GM12878 (cell line): ENCODE measurements around the gene SLC4A8. TPM values are rescaled to one million over a fixed set of nuclear protein-coding genes. Genes with fewer than 3 reads are reported as not detected.
"Not testable (repeated sequence)": the region's sequence is repeated elsewhere in the genome, so short reads cannot be mapped to it uniquely, and the experiment has no call there.

Experiments
- ATAC-seq: fragments of 200-7000 bp; cut with Tn5 transposase; 3 replicates; pipeline ENCODE4 v1.9.1; 2020; ENCODE audit warnings: mild to moderate bottlenecking, moderate library complexity
- BruUV-seq: library from RNA; stranded (reverse); fragments of 400-500 nt; replicated peaks from 2 replicates; lab custom pipeline; 2021; lab: Mats Ljungman, UMichigan
- CTCF ChIA-PET: fragments of 300-600 bp; sonication (Branson Sonifier 250); formaldehyde crosslinking; extraction: SDS; loops from one replicate; lab custom pipeline; 2021; ENCODE audit warnings: inconsistent platforms; lab: Yijun Ruan, JAX
- POLR2A ChIA-PET: fragments of 350-600 bp; formaldehyde crosslinking; extraction: SDS; loops from one replicate; lab custom pipeline; 2021; ENCODE audit warnings: inconsistent platforms; lab: Charles Lee
- RAD21 ChIA-PET: fragments of 300-600 bp; sonication (Branson Sonifier 250); formaldehyde crosslinking; loops from one replicate; lab custom pipeline; 2023; ENCODE audit warnings: antibody characterized with exemption; ENCODE audit not compliant: unreplicated experiment; lab: Charles Lee
- SMC1A ChIA-PET: fragments of 300-600 bp; sonication (Branson Sonifier 250); formaldehyde crosslinking; loops from one replicate; lab custom pipeline; 2023; ENCODE audit not compliant: unreplicated experiment, uncharacterized antibody; lab: Charles Lee
- DNase-seq: peaks from one replicate; pipeline ENCODE4 v3.0.0-alpha.2; 2011; ENCODE audit warnings: low read depth, low spot score
- FAIRE-seq: peaks from 3 replicates; lab custom pipeline; 2011; peaks lifted over from hg19 to GRCh38; lab: Jason Lieb, UNC
- H2AFZ ChIP-seq: 2 replicates; pipeline ENCODE4 v1.6.0; 2011; ENCODE audit warnings: low read depth, low read length, control low read depth; ENCODE audit not compliant: control insufficient read depth
- H3K27ac ChIP-seq: 2 replicates; pipeline ENCODE4 v1.5.1; 2011; ENCODE audit warnings: control low read depth; ENCODE audit not compliant: control insufficient read depth, insufficient read depth
- H3K27me3 ChIP-seq, 2 experiments: replicated peaks in 1 of 2; 2 replicates each; pipeline versions ENCODE4 v1.6.0 to v1.6.1; 2011; ENCODE audit warnings: low read length in 1 of 2; ENCODE audit not compliant: control insufficient read depth in 2 of 2, insufficient read depth in 2 of 2
- H3K36me3 ChIP-seq, 2 experiments: 2 replicates each; pipeline ENCODE4 v1.5.1; 2011; ENCODE audit warnings: low read length in 1 of 2; ENCODE audit not compliant: control insufficient read depth in 2 of 2, insufficient read depth in 2 of 2
- H3K4me1 ChIP-seq: 2 replicates; pipeline ENCODE4 v1.6.1; 2011; ENCODE audit warnings: mild to moderate bottlenecking, low read length, moderate library complexity, mixed read lengths; ENCODE audit not compliant: control insufficient read depth, insufficient read depth
- H3K4me2 ChIP-seq: 2 replicates; pipeline ENCODE4 v1.6.0; 2011; ENCODE audit warnings: control low read depth; ENCODE audit not compliant: control insufficient read depth, insufficient read depth
- H3K4me3 ChIP-seq: fragments of 200-600 bp; sonication (generic); 2 replicates; pipeline ENCODE4 v1.5.1; 2016
- H3K79me2 ChIP-seq: 2 replicates; pipeline ENCODE4 v1.6.0; 2011; ENCODE audit warnings: low read length; ENCODE audit not compliant: control insufficient read depth, insufficient read depth
- H3K9ac ChIP-seq: 2 replicates; pipeline ENCODE4 v1.8.0; 2011; ENCODE audit warnings: low read length, control low read depth, mixed read lengths; ENCODE audit not compliant: control insufficient read depth, insufficient read depth
- H3K9me3 ChIP-seq: replicated peaks from 3 replicates; pipeline ENCODE4 v1.5.1; 2011; ENCODE audit warnings: mild to moderate bottlenecking, low read length; ENCODE audit not compliant: control insufficient read depth, insufficient read depth
- H4K20me1 ChIP-seq: 2 replicates; pipeline ENCODE4 v1.6.0; 2011; ENCODE audit not compliant: control insufficient read depth, insufficient read depth
- CREM ChIP-seq: IDR thresholded peaks from 2 replicates; pipeline ENCODE4 v1.6.1; 2014; ENCODE audit warnings: antibody characterized with exemption, low read depth
- MYC ChIP-seq: IDR thresholded peaks from 2 replicates; pipeline ENCODE4 v1.6.1; 2011; ENCODE audit warnings: mild to moderate bottlenecking, low read length, moderate library complexity, inconsistent platforms; ENCODE audit not compliant: insufficient read depth, insufficient replicate concordance, insufficient read length, severe bottlenecking
- PKNOX1 ChIP-seq: fragments of 450-650 bp; IDR thresholded peaks from 2 replicates; pipeline ENCODE4 v1.6.1; 2016; ENCODE audit warnings: mild to moderate bottlenecking
- POU2F2 ChIP-seq: IDR thresholded peaks from 3 replicates; pipeline ENCODE4 v1.6.1; 2011; ENCODE audit warnings: low read depth, mild to moderate bottlenecking, low read length, borderline replicate concordance
- RUNX3 ChIP-seq: IDR thresholded peaks from 2 replicates; pipeline ENCODE4 v1.6.1; 2012; ENCODE audit warnings: low read length, inconsistent platforms
- SIX5 ChIP-seq: IDR thresholded peaks from 2 replicates; pipeline ENCODE4 v1.6.1; 2011; ENCODE audit warnings: mild to moderate bottlenecking, low read depth, low read length, moderate library complexity; ENCODE audit not compliant: severe bottlenecking
- TCF7 ChIP-seq: IDR thresholded peaks from 2 replicates; pipeline ENCODE4 v1.6.1; 2014; ENCODE audit warnings: antibody characterized with exemption, borderline replicate concordance
- WRNIP1 ChIP-seq: IDR thresholded peaks from 2 replicates; pipeline ENCODE4 v1.6.1; 2011; ENCODE audit warnings: low read depth, low read length, improper control_type of control experiment, borderline replicate concordance
- WGBS: methylation state at CpG from one replicate; pipeline ENCODE4 v1.1.6; 2016; ENCODE audit warnings: low lambda C conversion rate; ENCODE audit not compliant: insufficient replicate concordance, insufficient coverage; ENCODE audit errors: missing lambda C conversion rate; 5-methylcytosine and 5-hydroxymethylcytosine counted together
- in situ Hi-C: fragments of 300-500 bp; cut with MboI; formaldehyde crosslinking; loops from 9 replicates; pipeline ENCODE4 v1.14.3; 2018; ENCODE audit warnings: mixed read lengths
- intact Hi-C: fragments of 100-400 bp; cut with micrococcal nuclease; formaldehyde crosslinking; loops from one replicate; pipeline ENCODE4 v1.14.2; 2022; ENCODE audit not compliant: unreplicated experiment
- polyA plus RNA-seq, 11 experiments: library from polyadenylated mRNA; depleted of rRNA in 4 of 11; unstranded in 6 of 11; stranded (reverse) in 5 of 11; fragments of >200 nt; fragmentation: Nextera tagmentation in 4 of 11; fragmentation: Illumina TruSeq in 1 of 11; extraction: Ambion mirVana in 4 of 11; extraction: Trizol in 1 of 11; gene quantifications; 1 replicate in 1 of 11; 2 replicates in 10 of 11; pipeline versions ENCODE4 v1.2.1 to v1.2.3, GENCODE V29; 2011 to 2016; ENCODE audit warnings: inconsistent platforms in 2 of 11, missing spikeins in 2 of 11, low read depth in 1 of 11
- total RNA-seq, 4 experiments: library from RNA; depleted of rRNA in 3 of 4; stranded (reverse); fragments of >200 nt in 3 of 4; fragmentation: Illumina TruSeq in 1 of 4; extraction: Trizol in 1 of 4; gene quantifications; 2 replicates each; pipeline versions ENCODE4 v1.2.1 to v1.2.3, GENCODE V29; 2013 to 2021
- TF ChIP-seq, protein P1 (sequence below): IDR thresholded peaks from 2 replicates; pipeline ENCODE4 v1.6.1; 2011; ENCODE audit warnings: borderline replicate concordance, low read depth, mild to moderate bottlenecking, moderate library complexity, low read length; ENCODE audit not compliant: insufficient read depth, poor library complexity, severe bottlenecking

Gene SLC4A8
- total and polyA plus RNA-seq, 10 of the 15 experiments (the other 5 are each of a cell fraction or from before 2014, with no cell fraction given) = 1.4 to 7.7 (median 3.7) TPM

DNA sequence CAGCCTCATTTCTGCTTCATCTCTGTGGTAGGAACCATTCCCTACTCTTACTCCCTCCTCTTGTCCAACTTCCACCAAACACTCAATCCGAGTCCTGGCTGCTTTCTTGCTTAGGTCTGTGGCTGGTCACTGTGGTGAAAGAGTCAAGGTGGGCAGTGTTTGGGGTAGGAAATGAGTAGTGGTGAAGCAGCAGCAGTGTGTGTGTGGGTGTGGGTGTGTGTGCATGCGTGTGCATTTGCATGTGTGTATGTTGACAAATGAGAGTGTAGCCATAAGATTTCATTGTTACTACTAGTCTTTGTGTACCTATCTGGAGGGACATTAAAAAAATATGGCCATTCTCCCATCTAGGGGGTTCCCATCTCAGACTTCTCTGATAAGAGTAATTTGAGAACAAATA lies 87.8 kb downstream of the SLC4A8 start:
- SMC1A ChIA-PET = interaction anchor here (1.2 kb wide), 1 partner anchor 10 kb away, joined by 3 read pairs; no protein-coding TSS in a partner anchor
- Histone ChIP-seq H3K9me3 (no peaks in the 10 kb centered on the region), H2AFZ (no peak overlapping the region), H3K27me3 (no peaks in the 10 kb centered on the region), H3K4me3 (no peak overlapping the region), H3K4me2 (no peak overlapping the region), H3K4me1 (no peaks in the 10 kb centered on the region), H3K36me3 (no peaks in the 10 kb centered on the region), H3K79me2 (no peaks in the 10 kb centered on the region), H4K20me1 (no peaks in the 10 kb centered on the region), H3K27ac (no peak overlapping the region), H3K9ac (no peak overlapping the region)
- in situ Hi-C loops (no loop called here), intact Hi-C loops (no loop called here)
- POLR2A ChIA-PET = no interaction called here
- ATAC-seq (no peak), FAIRE-seq (no peak), DNase-seq (no peak)
- 66% methylated on average over 2 of the region's 2 CpGs for WGBS
- no TSS peak for BruUV-seq
- RAD21 ChIA-PET = no interaction called here
- CTCF ChIA-PET = interaction anchor here (1.0 kb wide), 1 partner anchor 38 kb away, joined by 3 read pairs; no protein-coding TSS in a partner anchor
- TF ChIP-seq, protein P1, sequence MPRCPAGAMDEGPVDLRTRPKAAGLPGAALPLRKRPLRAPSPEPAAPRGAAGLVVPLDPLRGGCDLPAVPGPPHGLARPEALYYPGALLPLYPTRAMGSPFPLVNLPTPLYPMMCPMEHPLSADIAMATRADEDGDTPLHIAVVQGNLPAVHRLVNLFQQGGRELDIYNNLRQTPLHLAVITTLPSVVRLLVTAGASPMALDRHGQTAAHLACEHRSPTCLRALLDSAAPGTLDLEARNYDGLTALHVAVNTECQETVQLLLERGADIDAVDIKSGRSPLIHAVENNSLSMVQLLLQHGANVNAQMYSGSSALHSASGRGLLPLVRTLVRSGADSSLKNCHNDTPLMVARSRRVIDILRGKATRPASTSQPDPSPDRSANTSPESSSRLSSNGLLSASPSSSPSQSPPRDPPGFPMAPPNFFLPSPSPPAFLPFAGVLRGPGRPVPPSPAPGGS = peak; percentile 38
- TF ChIP-seq RUNX3 (peak; percentile 63), WRNIP1 (no peak), TCF7 (no peak), SIX5 (no peak), MYC (no peak), PKNOX1 (no peak), CREM (0 out of 2 replicates have a peak, but pooled peaks have one; percentile 11), POU2F2 (peak; percentile 79; the same call in 1 of the 3 replicates)

DNA sequence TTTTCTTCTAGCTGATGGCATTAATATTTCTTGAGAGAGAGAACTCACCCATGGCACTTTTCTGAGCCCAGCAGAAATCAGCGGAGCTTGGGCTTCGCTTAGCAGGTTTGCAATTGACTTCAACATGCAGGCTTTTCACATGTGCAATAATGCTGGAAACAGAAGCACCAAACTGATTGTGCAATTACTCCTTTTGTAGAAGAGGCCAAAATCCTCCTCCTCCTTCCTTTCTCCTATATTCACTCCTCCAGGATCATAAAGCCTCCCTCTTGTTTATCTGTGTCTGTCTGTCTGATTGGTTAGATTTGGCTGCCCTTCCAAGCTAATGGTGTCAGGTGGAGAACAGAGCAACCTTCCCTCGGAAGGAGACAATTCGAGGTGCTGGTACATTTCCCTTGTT lies 90.4 kb downstream of the SLC4A8 start:
- DNase-seq, H2AFZ ChIP-seq, H4K20me1 ChIP-seq, POLR2A ChIA-PET, H3K36me3 ChIP-seq, SMC1A ChIA-PET, FAIRE-seq, H3K79me2 ChIP-seq, H3K27me3 ChIP-seq, CTCF ChIA-PET, in situ Hi-C loops, BruUV-seq, H3K4me1 ChIP-seq, H3K9ac ChIP-seq, H3K4me2 ChIP-seq, H3K27ac ChIP-seq, ATAC-seq, H3K4me3 ChIP-seq, H3K9me3 ChIP-seq, intact Hi-C loops, RAD21 ChIA-PET: not testable (repeated sequence)
- WGBS = 95% methylated on average over 4 of the region's 4 CpGs
